ENCODE measurements around the gene LEP.

LEP gene

DNA sequence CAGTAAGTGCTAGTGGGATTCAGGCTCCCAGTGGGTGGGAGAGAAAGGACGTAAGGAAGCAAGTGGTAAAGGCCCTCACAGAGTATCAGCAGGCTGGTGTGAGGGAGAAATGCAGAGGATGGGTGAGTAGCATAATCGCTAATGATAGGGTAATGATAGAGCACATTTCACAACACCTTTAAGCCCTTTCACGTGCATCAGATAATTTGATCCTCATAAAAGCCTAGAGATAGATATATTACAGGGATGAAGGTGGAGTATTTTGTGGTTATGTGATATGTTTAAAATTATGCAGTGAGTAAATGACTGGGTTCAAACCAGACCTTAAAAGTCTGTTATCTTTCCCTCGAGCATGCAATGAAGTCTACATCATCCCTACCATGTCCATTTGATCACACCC lies 10.3 kb downstream of the LEP start:
- no peak for DNase-seq

DNA sequence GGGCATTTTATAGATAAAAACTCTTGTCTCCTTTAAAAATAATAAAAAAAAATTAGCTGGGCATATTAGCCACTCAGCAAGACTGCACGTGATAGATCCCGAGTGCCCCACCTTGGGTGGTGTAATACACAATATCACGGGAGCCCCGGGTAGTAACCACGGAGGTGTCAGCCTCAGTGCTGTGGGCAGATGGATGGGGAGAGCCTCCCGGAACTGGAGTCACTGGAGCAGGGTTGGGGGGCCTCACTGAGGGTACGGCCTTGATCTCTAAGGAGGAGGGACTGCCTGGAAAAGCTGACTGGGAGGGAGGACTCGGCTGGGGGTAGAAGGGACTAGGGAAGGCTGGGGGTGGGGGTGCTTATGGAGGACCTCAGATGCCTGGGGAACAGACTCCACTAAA lies 12.6 kb downstream of the LEP start:
- no peak for DNase-seq

DNA sequence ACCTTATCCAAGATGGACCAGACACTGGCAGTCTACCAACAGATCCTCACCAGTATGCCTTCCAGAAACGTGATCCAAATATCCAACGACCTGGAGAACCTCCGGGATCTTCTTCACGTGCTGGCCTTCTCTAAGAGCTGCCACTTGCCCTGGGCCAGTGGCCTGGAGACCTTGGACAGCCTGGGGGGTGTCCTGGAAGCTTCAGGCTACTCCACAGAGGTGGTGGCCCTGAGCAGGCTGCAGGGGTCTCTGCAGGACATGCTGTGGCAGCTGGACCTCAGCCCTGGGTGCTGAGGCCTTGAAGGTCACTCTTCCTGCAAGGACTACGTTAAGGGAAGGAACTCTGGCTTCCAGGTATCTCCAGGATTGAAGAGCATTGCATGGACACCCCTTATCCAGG lies 13.4 kb downstream of the LEP start:
- DNase-seq = no peak

DNA sequence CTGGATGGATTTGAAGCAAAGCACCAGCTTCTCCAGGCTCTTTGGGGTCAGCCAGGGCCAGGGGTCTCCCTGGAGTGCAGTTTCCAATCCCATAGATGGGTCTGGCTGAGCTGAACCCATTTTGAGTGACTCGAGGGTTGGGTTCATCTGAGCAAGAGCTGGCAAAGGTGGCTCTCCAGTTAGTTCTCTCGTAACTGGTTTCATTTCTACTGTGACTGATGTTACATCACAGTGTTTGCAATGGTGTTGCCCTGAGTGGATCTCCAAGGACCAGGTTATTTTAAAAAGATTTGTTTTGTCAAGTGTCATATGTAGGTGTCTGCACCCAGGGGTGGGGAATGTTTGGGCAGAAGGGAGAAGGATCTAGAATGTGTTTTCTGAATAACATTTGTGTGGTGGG lies 14.2 kb downstream of the LEP start:
- DNase-seq = no peak

DNA sequence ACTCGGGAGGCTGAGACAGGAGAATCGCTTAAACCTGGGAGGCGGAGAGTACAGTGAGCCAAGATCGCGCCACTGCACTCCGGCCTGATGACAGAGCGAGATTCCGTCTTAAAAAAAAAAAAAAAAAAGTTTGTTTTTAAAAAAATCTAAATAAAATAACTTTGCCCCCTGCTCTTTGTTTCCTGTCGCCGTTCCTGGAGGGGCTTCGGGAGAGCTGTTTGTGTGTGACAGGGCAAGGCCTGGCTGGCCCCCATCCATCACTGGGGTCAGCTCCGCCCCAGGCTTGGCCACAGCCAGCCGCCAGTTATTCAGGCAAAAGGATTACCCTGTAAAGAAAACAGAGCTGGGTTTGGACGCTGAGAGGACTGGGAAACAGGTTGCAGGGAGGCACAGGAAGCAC lies 16.4 kb downstream of the LEP start:
- no peak for DNase-seq

DNA sequence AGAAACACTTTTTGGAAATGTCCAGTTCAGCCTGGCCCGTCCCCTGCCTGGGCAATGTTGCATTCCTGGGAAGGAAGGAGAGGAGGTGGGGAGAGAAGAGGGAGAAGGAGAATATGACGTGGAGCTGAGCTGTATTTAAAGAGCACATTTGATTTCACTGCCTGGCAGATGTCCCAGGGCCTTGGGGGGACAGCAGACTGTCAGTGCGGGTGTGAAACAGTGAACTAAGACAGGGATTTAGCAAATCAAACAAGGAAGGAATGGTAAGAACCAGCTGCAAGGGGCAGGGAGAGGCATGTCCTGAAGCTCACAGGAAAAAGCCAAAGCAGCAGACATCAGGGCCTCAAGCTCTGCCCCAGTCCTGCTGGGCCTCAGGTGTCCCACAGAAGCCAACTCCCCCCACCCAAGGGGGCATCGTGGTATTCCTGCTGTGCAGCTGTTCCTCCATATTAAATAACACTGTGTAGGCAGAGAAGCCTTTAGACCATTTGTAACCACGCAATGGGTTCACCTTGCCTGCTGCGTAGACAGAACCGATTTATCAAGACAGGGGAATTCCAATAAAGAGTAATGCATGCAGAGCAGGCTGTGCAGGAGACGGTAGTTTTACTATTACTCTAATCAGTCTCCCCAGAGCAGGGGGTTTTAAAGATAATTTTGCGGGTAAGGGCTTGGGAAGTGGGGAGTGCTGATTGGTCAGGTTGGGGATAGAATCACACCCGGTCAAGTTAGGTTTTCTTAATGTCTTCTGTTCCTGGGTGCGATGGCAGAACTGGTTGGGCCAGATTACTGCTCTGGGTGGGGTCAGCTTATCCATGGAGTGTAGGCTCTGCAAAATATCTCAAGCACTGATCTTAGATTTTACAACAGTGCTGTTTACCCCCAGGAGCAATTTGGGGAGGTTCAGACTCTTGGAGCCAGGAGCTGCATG lies 18.3 kb downstream of the LEP start:
- no peak for DNase-seq

DNA sequence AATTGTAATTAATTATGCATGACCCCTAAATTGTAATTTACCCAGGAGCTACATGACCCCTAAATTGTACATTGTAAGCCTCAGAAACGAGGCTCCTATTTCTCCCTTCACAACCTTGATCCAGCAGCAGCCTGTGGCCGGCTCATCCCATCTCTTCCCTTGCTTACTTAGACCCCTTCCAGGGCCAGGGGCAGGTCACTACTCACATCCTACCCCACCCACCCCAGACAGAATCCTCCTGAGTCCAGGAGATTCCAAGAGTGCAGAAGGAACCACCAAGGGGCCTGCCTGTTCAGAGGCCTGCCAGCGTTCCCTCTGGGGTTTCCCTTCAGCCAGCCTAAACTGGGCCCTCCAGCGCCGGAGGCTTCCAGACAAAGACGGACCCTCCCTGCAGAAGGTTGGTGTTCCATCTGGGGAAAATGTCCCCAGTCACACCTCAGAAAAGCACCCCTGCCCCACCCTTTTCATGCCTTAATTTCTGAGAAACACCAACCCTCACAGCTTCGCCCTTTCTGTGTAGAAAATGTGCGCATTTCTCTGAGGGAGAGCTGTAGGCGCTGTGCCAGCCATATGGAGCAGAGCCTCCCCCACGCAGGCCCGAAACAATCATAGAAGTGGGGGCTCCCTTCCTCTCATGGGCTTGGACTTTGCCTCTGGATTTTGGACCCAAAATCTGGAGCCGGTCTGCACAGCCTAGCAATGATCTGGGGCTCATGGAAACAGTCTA lies 19.2 kb downstream of the LEP start:
- DNase-seq = no peak

DNA sequence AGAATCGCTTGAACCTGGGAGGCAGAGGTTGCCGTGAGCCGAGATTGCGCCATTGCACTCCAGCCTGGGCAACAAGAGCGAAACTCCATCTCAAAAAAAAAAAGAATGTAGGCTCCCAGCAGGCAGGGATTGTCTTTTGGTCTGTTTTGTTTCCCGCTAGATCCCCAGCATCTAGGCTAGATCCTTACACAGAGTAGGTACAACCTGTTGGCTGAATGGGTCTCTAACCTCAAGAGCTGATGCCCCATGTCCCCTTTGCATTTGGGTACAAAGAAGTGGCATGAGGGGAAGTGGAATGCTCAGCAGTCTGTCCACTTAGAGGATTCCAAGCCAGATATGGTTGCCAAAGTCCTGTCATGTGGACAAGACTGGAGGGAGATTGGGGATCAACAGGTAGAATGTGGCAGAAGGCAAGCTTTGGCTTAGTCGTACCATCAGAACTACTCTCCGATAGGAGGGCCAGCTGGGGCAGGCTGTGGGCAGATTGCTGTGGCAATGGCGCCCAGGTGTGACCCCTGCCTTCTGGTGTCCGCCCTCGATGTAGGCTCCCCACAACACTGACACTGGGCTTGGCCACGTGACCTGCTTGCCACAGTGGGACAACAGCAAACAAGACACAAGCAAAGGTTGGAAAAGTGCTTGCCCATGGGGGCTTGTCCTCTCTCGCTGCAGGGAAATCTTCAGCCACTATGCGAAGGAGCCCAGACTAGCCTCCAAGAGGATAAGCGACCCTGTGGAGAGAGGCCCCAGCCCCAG lies 21.4 kb downstream of the LEP start:
- no peak for DNase-seq

DNA sequence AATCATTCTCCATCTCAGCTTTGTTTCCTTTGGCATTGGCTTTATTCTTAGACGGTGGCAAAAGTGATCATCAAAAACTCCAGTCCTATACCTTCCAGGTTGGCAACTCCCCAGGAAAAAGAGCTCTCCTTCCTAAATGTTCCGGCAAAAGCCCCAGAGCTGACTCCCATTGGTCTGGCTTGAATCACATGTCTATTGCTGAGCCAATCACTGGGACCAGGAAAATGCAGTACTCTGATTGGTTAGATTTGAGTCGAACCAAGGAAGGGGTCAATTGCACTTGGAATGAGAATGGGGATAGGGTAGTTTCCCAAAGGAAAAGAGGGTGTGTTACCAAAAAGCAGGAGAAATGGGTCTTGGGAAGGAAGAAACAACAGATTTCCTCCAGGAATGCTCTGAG lies 22.3 kb downstream of the LEP start:
- no peak for DNase-seq

DNA sequence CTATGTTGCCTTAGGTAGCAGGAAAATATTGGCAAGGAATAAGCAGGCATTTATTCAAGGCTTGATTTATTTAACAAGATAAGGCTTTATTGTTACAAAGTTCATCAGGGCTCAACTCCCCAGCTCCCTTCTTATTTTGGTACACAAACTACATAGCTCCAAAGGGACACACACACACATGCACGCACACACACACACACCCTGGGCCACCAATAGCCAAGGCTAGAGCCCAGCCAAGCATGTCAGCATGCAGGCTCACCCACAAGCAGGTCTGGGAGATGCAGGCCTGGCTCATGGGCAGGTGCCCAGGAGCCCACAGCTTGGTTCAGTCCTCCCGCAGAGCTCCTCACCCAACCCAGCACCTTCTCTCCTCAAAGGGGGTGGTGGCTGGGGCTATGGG lies 23.4 kb downstream of the LEP start:
- DNase-seq = no peak

DNA sequence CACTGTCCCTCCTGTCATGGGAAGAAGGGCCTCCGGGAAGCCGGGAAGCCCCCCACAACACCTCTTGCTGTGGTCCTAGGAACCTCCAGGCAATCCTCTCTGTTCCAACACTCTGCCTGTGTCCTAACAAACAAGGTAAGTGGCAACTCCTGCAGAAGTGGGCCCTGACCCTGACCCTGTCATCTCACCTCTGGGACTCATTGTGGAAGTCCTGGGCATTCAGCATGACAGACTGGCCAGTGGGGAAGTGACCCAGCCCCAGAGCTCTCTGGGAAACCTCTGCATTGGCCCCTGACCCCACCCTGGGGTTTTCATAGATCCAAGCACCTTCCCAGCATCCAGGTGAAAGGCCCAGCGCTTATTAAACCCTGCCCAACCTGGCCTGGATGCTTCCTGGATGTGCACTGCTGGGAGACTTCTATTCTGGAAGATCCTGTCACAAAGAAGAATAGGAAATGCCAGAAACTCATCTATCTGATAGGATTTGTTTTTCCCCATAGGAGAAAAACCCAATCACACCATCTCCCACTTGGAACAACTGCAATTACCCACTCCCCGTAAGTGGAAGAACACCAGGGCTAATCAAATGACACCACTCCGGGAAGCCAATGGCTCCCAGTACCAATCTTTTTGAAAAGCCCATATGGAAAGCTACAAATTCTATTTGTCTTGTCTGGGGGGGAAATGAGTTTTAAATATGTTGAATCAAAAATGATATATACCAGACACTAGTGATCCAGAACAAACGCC lies 24.3 kb downstream of the LEP start:
- no peak for DNase-seq

DNA sequence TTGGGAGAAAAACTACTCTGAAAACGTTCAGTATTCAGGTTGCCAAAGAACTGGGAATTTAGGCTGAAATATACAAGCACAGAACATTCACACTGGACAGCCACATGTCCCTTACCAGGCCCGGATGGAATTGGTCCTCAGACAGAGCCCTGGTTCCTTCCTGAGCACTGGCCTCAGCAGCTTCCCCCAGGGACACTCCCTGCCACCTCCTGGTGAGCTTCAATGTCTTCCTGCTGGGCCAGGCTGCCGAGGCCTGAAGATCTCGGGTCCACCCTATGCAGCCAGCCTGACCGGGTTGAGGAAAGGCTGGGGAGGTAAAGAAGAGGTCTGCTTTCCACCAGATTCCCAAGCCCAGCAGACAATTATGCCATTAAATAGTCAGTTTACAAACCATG lies 24.8 kb downstream of the LEP start:
- no peak for DNase-seq

DNA sequence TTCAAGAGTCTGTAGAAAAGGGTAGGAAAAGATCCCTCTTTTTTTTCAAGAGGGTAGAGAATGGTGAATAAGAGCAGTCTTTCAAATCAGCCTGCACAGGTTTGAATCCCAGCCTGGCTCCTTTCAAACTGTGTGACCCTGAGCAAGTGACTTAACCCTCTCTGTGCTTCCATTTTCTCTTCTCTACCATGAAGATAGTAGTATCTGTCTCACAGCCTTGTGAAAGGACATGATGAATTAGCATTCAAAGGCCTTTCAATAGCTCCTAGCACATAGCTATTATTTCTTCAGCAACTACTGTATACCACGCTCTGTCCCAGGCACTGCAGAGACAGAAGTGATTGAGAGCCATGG lies 25.4 kb downstream of the LEP start:
- no peak for DNase-seq

DNA sequence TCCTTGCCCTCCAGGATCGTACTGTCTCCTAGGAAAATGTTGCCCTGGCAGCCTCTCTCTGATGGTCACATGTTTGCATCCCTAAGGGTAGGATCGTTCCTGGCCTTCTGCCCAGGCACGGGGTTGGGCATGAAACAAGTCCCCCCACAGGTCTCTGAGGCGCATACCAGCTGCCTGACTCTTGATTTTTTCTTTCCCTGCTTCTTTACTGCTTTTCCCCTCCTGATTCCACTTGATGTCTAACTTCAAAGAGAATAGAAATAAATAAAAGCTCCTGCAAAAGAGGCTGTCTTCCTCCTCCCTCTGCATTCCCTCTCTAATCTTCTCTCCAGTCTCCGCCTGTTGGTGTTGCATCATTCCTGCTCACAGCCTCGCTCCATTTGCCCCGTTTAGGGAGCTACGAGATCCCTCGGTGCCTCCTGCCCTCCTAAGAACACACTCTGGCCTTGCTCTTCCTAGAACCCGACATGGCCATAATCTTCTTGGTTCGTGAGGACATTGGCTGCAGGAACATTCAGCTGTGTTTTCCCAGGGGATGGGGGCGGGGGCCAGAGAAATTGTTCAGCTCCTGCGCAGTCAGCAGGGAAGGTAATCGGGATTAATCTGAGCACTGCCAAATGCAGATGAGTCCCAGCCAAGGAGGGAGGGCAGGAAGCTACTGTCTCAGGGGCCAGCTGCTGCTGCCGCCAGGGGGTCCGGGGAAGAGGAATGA lies 26.0 kb downstream of the LEP start:
- no peak for DNase-seq

DNA sequence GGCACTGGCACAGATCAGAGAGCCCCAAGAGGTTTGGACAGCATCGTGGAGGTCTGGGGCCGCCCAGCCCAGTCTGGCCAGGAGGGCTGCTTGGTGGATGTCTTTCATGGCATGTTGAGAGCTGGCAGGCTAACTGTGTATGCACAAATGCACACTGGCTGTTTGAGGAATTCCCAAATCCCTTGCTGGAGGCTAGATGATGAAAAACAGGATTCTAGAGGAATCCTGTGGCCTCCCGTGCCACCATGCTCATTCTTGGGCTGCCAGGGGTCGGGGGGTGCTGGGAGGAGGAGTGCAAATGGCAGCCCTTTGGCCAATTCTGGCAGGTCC lies 26.5 kb downstream of the LEP start:
- DNase-seq = no peak

DNA sequence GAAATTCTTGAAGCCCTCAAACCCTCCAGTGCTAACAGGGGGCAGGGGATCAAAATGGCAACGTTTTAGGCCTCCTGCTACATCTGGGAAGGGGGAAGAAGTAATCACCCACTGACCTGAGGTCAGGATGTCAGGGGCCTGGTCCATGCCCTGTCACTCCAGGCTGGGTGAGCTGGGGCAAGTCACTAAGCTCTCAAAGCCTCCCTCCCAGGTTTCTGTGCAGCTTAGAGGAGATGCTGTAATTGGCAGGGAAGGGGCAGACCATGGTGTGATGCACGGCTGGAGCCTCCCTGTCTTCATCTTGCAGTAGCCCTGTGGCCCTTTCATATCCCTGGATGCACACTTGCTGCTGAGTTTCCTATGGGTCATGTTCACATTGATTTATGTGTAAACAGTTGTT lies 27.2 kb downstream of the LEP start:
- no peak for DNase-seq

DNA sequence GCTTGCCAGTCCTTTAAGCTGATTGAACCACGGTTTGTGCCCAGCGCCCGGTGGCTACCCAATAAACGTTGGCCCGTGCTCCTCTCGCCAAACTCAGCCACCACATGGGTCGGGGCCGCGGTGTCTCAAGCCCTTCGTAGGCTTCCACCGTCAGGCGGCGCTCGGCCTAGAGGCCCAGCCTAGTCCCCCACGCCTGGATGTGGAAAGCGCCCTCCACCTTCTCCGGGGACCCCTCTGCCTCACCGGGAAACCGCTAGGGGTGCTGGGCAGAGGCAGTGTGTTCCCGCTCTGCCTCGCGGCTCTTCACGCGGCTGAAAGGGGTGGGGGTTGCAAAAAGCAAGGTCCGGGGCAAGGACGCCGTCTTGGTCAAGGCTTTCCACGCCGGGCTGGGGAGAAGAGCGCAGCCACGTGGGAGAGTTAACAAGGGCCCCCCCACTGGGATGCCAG lies 29.8 kb downstream of the LEP start:
- DNase-seq = no peak

DNA sequence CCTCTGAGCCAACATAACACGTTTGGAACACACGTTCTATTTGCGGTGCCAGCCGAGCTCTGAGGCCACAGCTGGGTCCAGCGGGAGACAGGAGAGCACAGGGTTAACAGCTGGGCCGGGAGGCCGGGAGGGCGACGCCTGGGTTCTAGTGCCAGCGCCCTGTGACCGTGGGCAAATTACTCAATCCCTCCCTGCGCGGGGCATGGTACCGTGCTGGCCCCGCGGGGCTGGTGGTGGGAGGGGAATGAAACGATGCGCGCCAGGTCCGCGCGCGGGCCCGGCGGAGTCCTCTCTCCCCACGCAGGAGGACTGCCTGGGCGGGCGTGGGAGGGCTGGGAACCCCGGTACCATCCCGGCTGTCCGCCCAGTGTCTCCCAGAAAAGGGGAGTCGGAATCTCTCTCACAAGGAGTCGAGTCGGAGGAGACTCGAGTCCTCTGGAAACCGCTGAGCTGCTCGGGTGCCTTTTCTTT lies 30.4 kb downstream of the LEP start:
- no peak for DNase-seq

DNA sequence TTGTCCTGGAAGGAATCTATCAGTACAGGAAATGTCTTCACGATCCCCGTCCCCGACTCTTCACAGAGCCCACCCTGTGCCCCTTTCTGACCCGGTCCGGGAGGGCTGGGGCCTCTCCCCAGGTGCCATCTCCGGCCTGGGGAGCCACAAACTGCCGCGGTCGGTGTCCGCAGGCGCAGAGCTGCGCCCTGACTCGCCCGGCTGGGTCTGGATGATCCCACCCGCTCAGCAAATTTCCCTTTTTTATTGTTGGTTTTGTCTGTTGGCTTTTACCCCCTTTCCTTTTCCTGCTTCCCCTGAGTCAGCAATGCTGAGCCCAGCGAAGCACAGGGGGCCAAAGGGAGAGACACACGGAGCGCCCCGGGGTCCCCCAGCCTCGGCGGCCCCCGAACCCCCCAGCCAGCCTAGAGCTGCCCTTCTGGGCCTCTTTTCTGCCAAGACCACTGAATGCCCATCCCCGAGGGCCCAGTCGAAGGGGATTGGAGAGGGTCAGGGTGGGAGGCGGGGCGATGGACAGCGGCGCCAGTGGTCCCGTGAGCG lies 30.9 kb downstream of the LEP start:
- DNase-seq = no peak

DNA sequence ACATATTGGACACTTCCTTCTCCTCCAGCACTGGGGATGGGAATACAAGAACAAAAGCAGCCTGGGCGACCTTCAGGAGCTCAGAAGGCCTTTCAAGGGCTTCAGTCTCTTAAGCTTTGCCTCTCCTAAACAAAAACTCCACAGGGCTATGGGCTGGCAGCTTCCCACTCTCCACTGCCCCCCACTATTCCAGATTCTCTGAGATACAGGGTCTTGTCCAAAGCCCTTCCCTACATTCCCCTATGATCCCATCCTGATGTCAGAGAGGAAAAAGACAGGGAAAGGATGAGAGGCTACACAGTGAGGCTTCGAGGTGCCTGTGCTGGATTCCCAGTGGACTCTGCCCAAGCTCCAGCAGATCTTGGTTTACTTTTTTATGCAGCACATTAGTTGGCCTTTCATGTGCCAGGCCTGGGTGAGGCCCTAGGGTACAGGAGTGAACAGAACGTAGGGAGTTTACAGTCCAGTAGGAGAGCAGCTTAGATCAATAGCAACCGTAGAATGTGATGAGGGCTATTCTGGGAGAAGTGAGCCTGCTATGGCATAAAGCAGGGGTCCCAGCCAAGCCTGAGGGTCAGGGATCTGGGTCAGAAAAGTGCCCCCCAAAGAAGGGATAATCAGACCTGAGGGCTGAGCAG lies 33.3 kb downstream of the LEP start:
- DNase-seq = no peak

DNA sequence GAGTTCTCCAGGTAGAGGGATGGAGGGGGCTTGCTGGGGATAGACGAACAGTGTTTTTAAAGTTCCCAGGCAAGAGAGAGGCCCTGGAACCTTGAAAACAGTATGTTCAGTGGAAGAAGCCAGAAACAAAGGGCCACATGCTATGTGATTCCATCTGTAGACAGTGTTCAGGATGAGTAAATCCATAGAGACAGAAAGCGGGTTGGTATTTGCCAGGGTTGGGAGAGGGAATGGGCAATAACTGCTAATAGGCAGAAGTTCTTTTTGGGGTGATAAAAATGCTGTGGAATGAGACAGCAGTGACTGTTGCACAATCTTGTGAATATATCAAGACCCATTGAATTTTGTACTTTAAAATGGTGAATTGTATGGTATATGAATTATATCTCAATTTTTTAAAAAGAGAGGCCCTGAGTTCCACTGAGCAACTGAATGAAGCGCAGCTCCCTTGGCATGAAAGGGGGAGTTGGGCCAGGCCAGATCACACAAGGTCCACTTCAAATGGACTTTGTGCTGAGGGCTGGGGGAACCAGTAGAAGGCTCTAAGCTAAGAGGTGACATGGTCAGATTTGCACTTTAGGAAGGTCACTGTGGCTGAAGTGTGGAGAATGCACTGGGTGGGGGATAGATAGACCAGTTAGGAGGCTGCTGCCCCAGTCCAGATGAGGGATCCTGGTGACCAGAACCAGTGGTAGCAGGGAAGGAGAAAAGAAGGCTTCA lies 34.0 kb downstream of the LEP start:
- no peak for DNase-seq
